BE2C (cell line): ENCODE measurements around the gene RAF1.

ENCODE experiments used
- DNase-seq: peaks from one replicate; pipeline ENCODE4 v3.0.0-alpha.2; 2020
- H3K27me3 ChIP-seq: fragments of 250-450 bp; sonication (Bioruptor Pico); 2 replicates; pipeline ENCODE4 v1.5.1; 2020; ENCODE audit warnings: mild to moderate bottlenecking
- H3K36me3 ChIP-seq: fragments of 250-450 bp; sonication (Bioruptor Pico); 2 replicates; pipeline ENCODE4 v1.5.1; 2020; ENCODE audit warnings: mild to moderate bottlenecking
- H3K4me1 ChIP-seq: fragments of 250-450 bp; sonication (Bioruptor Pico); 2 replicates; pipeline ENCODE4 v1.5.1; 2020
- H3K4me3 ChIP-seq: 2 replicates; pipeline ENCODE4 v1.5.1; 2011; ENCODE audit warnings: low read depth, low read length
- H3K9me3 ChIP-seq: fragments of 250-450 bp; sonication (Bioruptor Pico); 2 replicates; pipeline ENCODE4 v1.5.1; 2020
- CTCF ChIP-seq: IDR thresholded peaks from 2 replicates; pipeline ENCODE4 v1.5.1; 2012; ENCODE audit warnings: mild to moderate bottlenecking, low read depth, low read length

The RAF1 gene

GRCh38 chr3:12618426-12618825, 45.5 kb downstream of the RAF1 start:
- H3K4me1 ChIP-seq, result no peaks in the 10 kb centered on the region
- TF ChIP-seq CTCF, result no peak
- H3K27me3 ChIP-seq, result no peaks in the 10 kb centered on the region
- H3K9me3 ChIP-seq, result no peaks in the 10 kb centered on the region
- no peak for DNase-seq
- H3K36me3 ChIP-seq, result peaks cover 3% of the 10 kb centered on the region; the same call in 1 of the 2 replicates
- no peak overlapping the region for H3K4me3 ChIP-seq

- no peak for DNase-seq
- Histone ChIP-seq H3K4me1 (no peaks in the 10 kb centered on the region), H3K4me3 (no peak overlapping the region), H3K9me3 (no peaks in the 10 kb centered on the region), H3K36me3 (peaks cover 3% of the 10 kb centered on the region; the same call in 1 of the 2 replicates), H3K27me3 (no peaks in the 10 kb centered on the region)
- no peak for TF ChIP-seq CTCF
These were observed 48.7 kb downstream of the RAF1 start for GRCh38 chr3:12615266-12615665.

DNA sequence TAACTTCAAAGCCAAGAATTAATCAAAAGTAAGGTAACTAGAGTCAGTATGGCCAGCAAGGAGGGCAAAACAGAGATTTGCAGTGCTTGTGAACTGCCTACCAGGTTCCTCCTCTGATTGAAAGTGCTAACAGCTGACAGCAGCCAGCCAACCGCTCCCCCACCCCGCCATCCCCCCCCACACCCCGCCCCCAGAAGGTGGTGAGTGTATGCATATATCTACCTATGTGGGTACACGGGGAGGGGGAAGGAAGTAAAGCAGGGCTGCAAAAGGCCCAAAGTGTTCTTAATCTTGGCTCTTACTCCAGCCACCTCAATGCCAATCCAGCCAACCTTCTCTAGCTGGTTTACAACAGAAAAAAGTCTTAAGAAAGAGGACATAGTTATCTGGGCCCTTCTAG, 50.7 kb downstream of the RAF1 start:
- H3K9me3 ChIP-seq, result no peaks in the 10 kb centered on the region
- no peak for DNase-seq
- no peak for TF ChIP-seq CTCF
- H3K27me3 ChIP-seq, result no peaks in the 10 kb centered on the region
- peaks cover 5% of the 10 kb centered on the region for H3K36me3 ChIP-seq
- no peak overlapping the region for H3K4me3 ChIP-seq
- no peaks in the 10 kb centered on the region for H3K4me1 ChIP-seq

DNA sequence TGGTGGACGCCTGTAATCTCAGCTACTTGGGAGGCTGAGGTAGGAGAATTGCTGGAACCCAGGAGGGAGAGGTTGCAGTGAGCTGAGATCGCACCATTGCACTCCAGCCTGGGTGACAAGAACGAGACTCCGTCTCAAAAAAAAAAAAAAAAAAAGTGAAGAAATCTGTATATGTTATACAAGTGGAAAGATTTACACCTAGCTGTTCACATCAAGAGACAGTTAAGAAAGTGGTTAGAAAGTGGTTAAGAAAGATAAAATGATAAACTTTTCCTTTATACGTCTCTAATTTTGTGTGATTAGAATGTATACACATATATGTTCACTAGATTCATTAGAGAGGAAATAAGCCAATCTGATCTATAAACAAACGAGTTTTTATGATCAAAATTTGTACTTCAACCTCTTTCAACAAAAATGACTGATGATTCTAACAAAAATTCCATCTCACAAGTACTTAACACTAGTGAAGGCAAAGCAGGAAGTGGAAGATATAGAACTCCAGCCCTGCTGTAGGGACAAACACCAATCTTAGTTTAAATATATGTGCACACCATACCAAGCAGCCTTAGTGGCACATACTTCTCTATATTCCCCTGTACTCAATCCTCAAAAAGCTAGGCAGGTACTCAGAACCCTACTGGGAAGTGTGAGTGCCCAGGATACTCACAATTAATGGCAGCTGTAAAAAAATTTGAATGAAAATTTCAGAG, 51.2 kb downstream of the RAF1 start:
- Histone ChIP-seq H3K4me1 (no peaks in the 10 kb centered on the region), H3K36me3 (peaks cover 5% of the 10 kb centered on the region), H3K4me3 (no peak overlapping the region), H3K9me3 (no peaks in the 10 kb centered on the region), H3K27me3 (no peaks in the 10 kb centered on the region)
- no peak for DNase-seq
- TF ChIP-seq CTCF, result no peak

- DNase-seq, result no peak
- no peak for TF ChIP-seq CTCF
- H3K36me3 ChIP-seq, result peaks cover 5% of the 10 kb centered on the region
- no peak overlapping the region for H3K4me3 ChIP-seq
- H3K4me1 ChIP-seq, result no peaks in the 10 kb centered on the region
- H3K27me3 ChIP-seq, result no peaks in the 10 kb centered on the region
- no peaks in the 10 kb centered on the region for H3K9me3 ChIP-seq
These were observed 52.8 kb downstream of the RAF1 start for GRCh38 chr3:12611117-12611516.

GRCh38 chr3:12608376-12608775, 55.5 kb downstream of the RAF1 start:
- H3K36me3 ChIP-seq, result peaks cover 5% of the 10 kb centered on the region

More at GRCh38 chr3:12608376-12608775, 55.5 kb downstream of the RAF1 start:
- Histone ChIP-seq H3K4me3 (no peak overlapping the region), H3K4me1 (no peaks in the 10 kb centered on the region), H3K27me3 (no peaks in the 10 kb centered on the region), H3K9me3 (no peaks in the 10 kb centered on the region)
- no peak for DNase-seq
- no peak for TF ChIP-seq CTCF
